Erythroblast (primary cell): ENCODE results near the gene ATP7A.

Experiments used
- GATA1 ChIP-seq: IDR thresholded peaks from 2 replicates; pipeline ENCODE4 v1.6.1; 2011; ENCODE audit warnings: low read depth, mild to moderate bottlenecking, control low read depth, low read length, moderate library complexity
- POLR2A ChIP-seq: IDR thresholded peaks from 2 replicates; pipeline ENCODE4 v1.6.1; 2011; ENCODE audit warnings: mild to moderate bottlenecking, low read length

DNA sequence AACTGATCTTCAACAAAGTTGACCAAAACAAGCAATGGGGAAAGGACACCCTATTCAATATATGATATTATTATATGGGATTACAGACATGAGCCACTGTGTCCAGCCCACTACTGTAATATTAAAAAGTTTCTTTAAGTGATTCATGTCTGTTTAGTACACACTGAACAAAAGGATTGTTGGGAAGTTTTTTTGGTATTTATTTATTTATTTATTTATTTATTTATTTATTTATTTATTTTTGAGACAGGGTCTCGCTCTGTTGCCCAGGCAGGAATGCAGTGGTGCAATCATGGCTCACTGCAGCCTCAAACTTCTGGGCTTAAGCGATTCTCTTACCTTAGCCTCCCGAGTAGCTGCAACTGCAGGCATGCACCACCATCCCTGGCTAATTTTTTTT, 117.3 kb downstream of the ATP7A start:
- TF ChIP-seq POLR2A (no peak), GATA1 (no peak)
